Measurements from ENCODE around the gene MCTP1. TPM values are rescaled to one million over a fixed set of nuclear protein-coding genes. Genes with fewer than 3 reads are reported as not detected.

Gene MCTP1
- total and polyA plus RNA-seq, 2 of the 13 experiments (the other 11 are each of a cell fraction or from before 2014, with no cell fraction given), result 0.15 to 0.48 TPM

GRCh38 chr5:94908889-94909480, 375.9 kb downstream of the MCTP1 start:
- Histone ChIP-seq H3K4me2 (ENCODE audit: low read depth, low read length) (no peak overlapping the region), H3K79me2 (ENCODE audit: insufficient read depth, low read length) (no peaks in the 10 kb centered on the region), H3K27me3 (ENCODE audit: control insufficient read depth in 1 of 2, insufficient read depth in 2 of 2, low read length in 2 of 2) (no peaks in the 10 kb centered on the region), H3K36me3 (replicated peaks in 1 of 2; ENCODE audit: control insufficient read depth in 1 of 2, insufficient read depth in 2 of 2, low read length in 2 of 2) (no peaks in the 10 kb centered on the region), H3K4me3 (replicated peaks in 1 of 3; ENCODE audit: insufficient read depth in 1 of 3, low read depth in 2 of 3, low read length in 3 of 3) (no peak overlapping the region), H3K9me3 (ENCODE audit: low read length) (no peaks in the 10 kb centered on the region), H4K20me1 (ENCODE audit: insufficient read depth, low read length) (no peaks in the 10 kb centered on the region), H3K27ac (ENCODE audit: extremely low read length, insufficient read depth, low read length) (no peak overlapping the region), H3K4me1 (ENCODE audit: insufficient read depth, low read length) (no peaks in the 10 kb centered on the region), H3K9ac (ENCODE audit: insufficient read depth, low read depth, low read length) (no peak overlapping the region), H2AFZ (ENCODE audit: low read length) (no peak overlapping the region)
- intact Hi-C loops (cut with micrococcal nuclease; ENCODE audit: unreplicated experiment) (loop anchor here (2.0 kb wide), 1 partner anchor 78 kb away; no protein-coding TSS in a partner anchor), in situ Hi-C loops (cut with HindIII; ENCODE audit: extremely low pct_ligation_motif_present, low pct_unique_long_range_greater_than_20kb) (no loop called here)
- DNase-seq (ENCODE audit: low spot score) (peak; percentile 25), FAIRE-seq (no peak), ATAC-seq (peak; percentile 65)
- 1% methylated on average over 2 of the region's 2 CpGs for WGBS (ENCODE audit: low lambda C conversion rate)
- BruUV-seq (replicated peaks), result no TSS peak
- ChIA-PET POLR2A (no interaction called here), CTCF (ENCODE audit: low intra/inter-chr PET ratio, low total read pairs) (interaction anchor here (1.2 kb wide), 1 partner anchor 79 kb away, joined by 4 read pairs; no protein-coding TSS in a partner anchor)
- TF ChIP-seq HIC2 (CRISPR knock-in tag; IDR thresholded peaks at IDR 0.05; ENCODE audit: low read depth) (no peak), STAG1 (CRISPR knock-in tag; IDR thresholded peaks at IDR 0.05) (peak; percentile 45), CTCF (CRISPR knock-in tag; IDR thresholded peaks at IDR 0.05) (peak; percentile 64), ZNF747 (CRISPR knock-in tag; IDR thresholded peaks at IDR 0.05; ENCODE audit: borderline replicate concordance) (no peak)
